Right lobe of liver (tissue), 4 donors: ENCODE results near the gene KCNJ16.

ENCODE experiments used
- POLR2A ChIP-seq: fragments of 450-650 bp; IDR thresholded peaks from one replicate; pipeline ENCODE4 v1.6.1; 2017; ENCODE audit warnings: antibody characterized with exemption, mild to moderate bottlenecking
- TF ChIP-seq, protein P1 (sequence below), 4 donors: fragments of 200-600 bp in 3 of 4; fragments of 450-650 bp in 1 of 4; IDR thresholded peaks; one replicate each; pipeline versions ENCODE4 v1.5.1 to v1.8.0; 2016 to 2022; ENCODE audit warnings: antibody characterized with exemption in 4 of 4, mild to moderate bottlenecking in 2 of 4
- donor health status: DM: no; HTN: no; CAD: no.
- donor health status: DM: no; HTN: no; CAD: no.
- donor health status: DM: no; HTN: yes; CAD: no.

DNA sequence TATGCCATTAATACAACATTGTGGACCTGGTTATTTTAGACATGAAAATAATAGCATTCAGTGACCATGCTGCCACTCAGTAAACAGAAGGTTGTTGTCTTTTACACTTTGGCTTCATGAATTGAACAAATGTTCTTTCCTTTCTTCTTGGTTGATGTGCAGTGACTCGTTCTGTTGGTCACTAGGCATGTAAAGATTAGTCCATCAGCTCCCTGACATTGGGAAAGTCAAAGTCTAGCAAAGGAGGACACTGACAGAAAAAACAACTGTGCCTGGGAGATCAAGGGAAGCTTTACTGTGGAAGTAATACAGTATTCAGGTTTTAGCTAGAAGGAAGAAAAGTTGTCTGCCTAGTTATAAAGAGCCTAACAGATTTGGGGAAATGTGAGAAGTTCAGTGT lies 6.9 kb downstream of the KCNJ16 start:
- TF ChIP-seq, protein P1, sequence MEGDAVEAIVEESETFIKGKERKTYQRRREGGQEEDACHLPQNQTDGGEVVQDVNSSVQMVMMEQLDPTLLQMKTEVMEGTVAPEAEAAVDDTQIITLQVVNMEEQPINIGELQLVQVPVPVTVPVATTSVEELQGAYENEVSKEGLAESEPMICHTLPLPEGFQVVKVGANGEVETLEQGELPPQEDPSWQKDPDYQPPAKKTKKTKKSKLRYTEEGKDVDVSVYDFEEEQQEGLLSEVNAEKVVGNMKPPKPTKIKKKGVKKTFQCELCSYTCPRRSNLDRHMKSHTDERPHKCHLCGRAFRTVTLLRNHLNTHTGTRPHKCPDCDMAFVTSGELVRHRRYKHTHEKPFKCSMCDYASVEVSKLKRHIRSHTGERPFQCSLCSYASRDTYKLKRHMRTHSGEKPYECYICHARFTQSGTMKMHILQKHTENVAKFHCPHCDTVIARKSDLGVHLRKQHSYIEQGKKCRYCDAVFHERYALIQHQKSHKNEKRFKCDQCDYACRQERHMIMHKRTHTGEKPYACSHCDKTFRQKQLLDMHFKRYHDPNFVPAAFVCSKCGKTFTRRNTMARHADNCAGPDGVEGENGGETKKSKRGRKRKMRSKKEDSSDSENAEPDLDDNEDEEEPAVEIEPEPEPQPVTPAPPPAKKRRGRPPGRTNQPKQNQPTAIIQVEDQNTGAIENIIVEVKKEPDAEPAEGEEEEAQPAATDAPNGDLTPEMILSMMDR (IDR thresholded peaks at IDR 0.05), result no peak
- no peak for TF ChIP-seq POLR2A
